Heart left ventricle (tissue), 16 donors: Measurements from ENCODE around the gene IRX2. TPM values are rescaled to one million over a fixed set of nuclear protein-coding genes. Genes with fewer than 3 reads are reported as not detected.

Source experiments
- ATAC-seq, 4 donors: fragments of 200-7000 bp; cut with Tn5 transposase; one replicate each; pipeline ENCODE4 v1.9.1; 2020 to 2022; ENCODE audit warnings: moderate library complexity in 4 of 4, mild to moderate bottlenecking in 3 of 4, moderate number of reproducible peaks in 1 of 4
- DNase-seq, 5 donors: peaks; one replicate each; pipeline ENCODE4 v3.0.0-alpha.2; 2020
- H3K27ac ChIP-seq, 12 donors: fragments of 200-600 bp; sonication (generic) in 4 of 12; one replicate each; pipeline versions ENCODE4 v1.5.0 to v1.8.0; 2016 to 2022; ENCODE audit warnings: mild to moderate bottlenecking in 2 of 12
- H3K27me3 ChIP-seq, 9 donors: fragments of 200-600 bp; sonication (generic) in 2 of 9; one replicate each; pipeline versions ENCODE4 v1.5.1 to v1.8.0; 2016 to 2022; ENCODE audit warnings: mild to moderate bottlenecking in 3 of 9
- H3K36me3 ChIP-seq, 9 donors: fragments of 200-600 bp; sonication (generic) in 2 of 9; one replicate each; pipeline versions ENCODE4 v1.5.0 to v1.8.0; 2018 to 2022; ENCODE audit warnings: mild to moderate bottlenecking in 2 of 9
- H3K4me1 ChIP-seq, 12 donors: fragments of 200-600 bp; sonication (generic) in 4 of 12; one replicate each; pipeline versions ENCODE4 v1.5.0 to v1.8.0; 2016 to 2022; ENCODE audit warnings: mild to moderate bottlenecking in 3 of 12
- H3K4me3 ChIP-seq, 12 donors: fragments of 200-600 bp; sonication (generic) in 4 of 12; one replicate each; pipeline versions ENCODE4 v1.5.0 to v1.8.0; 2017 to 2022; ENCODE audit warnings: mild to moderate bottlenecking in 9 of 12, moderate library complexity in 4 of 12
- H3K9me3 ChIP-seq, 12 donors: fragments of 200-600 bp; sonication (generic) in 4 of 12; one replicate each; pipeline versions ENCODE4 v1.5.0 to v1.8.0; 2016 to 2022; ENCODE audit warnings: mild to moderate bottlenecking in 1 of 12
- CTCF ChIP-seq, 12 donors: fragments of 200-600 bp; sonication (generic) in 4 of 12; IDR thresholded peaks; one replicate each; pipeline versions ENCODE4 v1.5.0 to v1.8.0; 2018 to 2022; ENCODE audit warnings: antibody characterized with exemption in 12 of 12, mild to moderate bottlenecking in 5 of 12
- POLR2A ChIP-seq, 2 donors: fragments of 450-650 bp; IDR thresholded peaks; one replicate each; pipeline ENCODE4 v1.6.1; 2017; ENCODE audit warnings: antibody characterized with exemption in 2 of 2, mild to moderate bottlenecking in 2 of 2, moderate library complexity in 2 of 2
- WGBS, 4 donors: extraction: QIAGEN DNeasy Blood & Tissue Kit in 2 of 4; methylation state at CpG; one replicate each; pipeline versions ENCODE4 v1.1.5 to v1.1.7; 2013 to 2018; 5-methylcytosine and 5-hydroxymethylcytosine counted together
- intact Hi-C, 10 donors: fragments of 100-400 bp; cut with DNase I; formaldehyde crosslinking; loops; one replicate each; pipeline versions ENCODE4 v1.11.1 to v1.14.2; 2022
- polyA plus RNA-seq, 2 donors: library from polyadenylated mRNA; stranded (reverse); fragments of 200-250 nt; gene quantifications; one replicate each; pipeline ENCODE4 v1.2.3, GENCODE V29; 2013
- total RNA-seq, 9 donors: library from RNA; depleted of rRNA in 2 of 9; stranded (reverse); fragments of >200 nt in 2 of 9; fragmentation: NEBNext Ultra II Directional in 3 of 9; extraction: Animal tissue kit (Norgen Biotek cat#: 25700) in 3 of 9; gene quantifications; one replicate each; pipeline versions ENCODE4 v1.1.0 to v1.2.4, GENCODE V29; 2016 to 2023
- donor health status: ischemic (EF 13 %, LVEDD 7.1; RV severe dilation, severe dysfunction).
- donor health status: healthy with polysubstance abuse.
- donor health status: DM: no; HTN: yes; CAD: no.
- donor health status: DM: no; HTN: no; CAD: no.
- donor health status: ischemic (EF 25% LVEDD 6.9; RV normal size, moderate dysfunction).
- donor health status: ischemic (EF 25% LVEDD 5.7; RV mildly dilated, moderate dysfunction).
- donor health status: healthy.
- donor health status: DM: yes; HTN: yes; CAD: no.
- donor health status: ischemic (EF 35%, LVEDD 5.7; RV mildly dilated, moderate dysfunction).
- donor health status: nonischemic (EF 11% LVEDD 7.7; RV severe dilation, severe dysfunction).
- donor health status: DM: yes; HTN: yes; CAD: no.
- donor health status: PGD.
- donor health status: ischemic (EF 29% LVEDD 5.4; RV normal size, mild dysfunction).
- donor health status: nonischemic (EF 23%, LVEDD 6.1; RV moderate dilation, normal function).

IRX2 gene
- total and polyA plus RNA-seq, 11 donors, result 0.17 to 3.7 (median 0.86) TPM

GRCh38 chr5:2702096-2702879, 49.2 kb downstream of the IRX2 start:
- ATAC-seq (no peak), DNase-seq (no peak)
- H3K9me3 ChIP-seq, result no peaks in the 10 kb centered on the region
- no peak overlapping the region for H3K4me3 ChIP-seq
- TF ChIP-seq POLR2A (IDR thresholded peaks at IDR 0.05) (no peak), CTCF (IDR thresholded peaks at IDR 0.05) (no peak)
- WGBS, 4 donors, result 81 to 88% (median 85%) methylated on average over 28 of the region's 28 CpGs
- no peaks in the 10 kb centered on the region for H3K36me3 ChIP-seq
- intact Hi-C loops, result no loop called here
- no peak overlapping the region for H3K27ac ChIP-seq
- H3K27me3 ChIP-seq, result peaks cover 0 to 17% (median 0%) of the 10 kb centered on the region in 9 donors
- no peaks in the 10 kb centered on the region for H3K4me1 ChIP-seq

- no peak for ATAC-seq
- H3K27me3 ChIP-seq, result peaks cover 0 to 17% (median 0%) of the 10 kb centered on the region in 9 donors
- intact Hi-C loops, result no loop called here
- H3K4me3 ChIP-seq, result no peak overlapping the region
- no peaks in the 10 kb centered on the region for H3K4me1 ChIP-seq
- WGBS, 4 donors, result 58 to 65% (median 62%) methylated on average over 8 to 10 of the region's 10 CpGs
- no peak for DNase-seq
- TF ChIP-seq POLR2A (IDR thresholded peaks at IDR 0.05), result no peak
- TF ChIP-seq CTCF (IDR thresholded peaks at IDR 0.05), result no peak
- H3K27ac ChIP-seq, result no peak overlapping the region
- no peaks in the 10 kb centered on the region for H3K9me3 ChIP-seq
- H3K36me3 ChIP-seq, result no peaks in the 10 kb centered on the region
These were observed 49.9 kb downstream of the IRX2 start for GRCh38 chr5:2701592-2701991.

- DNase-seq, result no peak
- intact Hi-C loops, result no loop called here
These were observed 50.6 kb downstream of the IRX2 start for GRCh38 chr5:2700876-2701275.

More at GRCh38 chr5:2700876-2701275, 50.6 kb downstream of the IRX2 start:
- Histone ChIP-seq H3K27me3 (peaks cover 0 to 17% (median 0%) of the 10 kb centered on the region in 9 donors), H3K9me3 (no peaks in the 10 kb centered on the region), H3K4me3 (no peak overlapping the region), H3K4me1 (no peaks in the 10 kb centered on the region), H3K36me3 (no peaks in the 10 kb centered on the region), H3K27ac (no peak overlapping the region)
- WGBS, 4 donors, result 47 to 69% (median 63%) methylated on average over 8 of the region's 8 CpGs
- ATAC-seq, result no peak
- TF ChIP-seq POLR2A (IDR thresholded peaks at IDR 0.05) (no peak), CTCF (IDR thresholded peaks at IDR 0.05) (no peak)
